GM11168 (cell line): Measurements from ENCODE around the gene LGALS7.

Experiments used
- in situ Hi-C: fragments of 300-500 bp; cut with MboI; formaldehyde crosslinking; loops from one replicate; pipeline ENCODE4 v1.12.0; 2022; ENCODE audit warnings: low sequenced_read_pairs; ENCODE audit not compliant: unreplicated experiment

The LGALS7 gene

DNA sequence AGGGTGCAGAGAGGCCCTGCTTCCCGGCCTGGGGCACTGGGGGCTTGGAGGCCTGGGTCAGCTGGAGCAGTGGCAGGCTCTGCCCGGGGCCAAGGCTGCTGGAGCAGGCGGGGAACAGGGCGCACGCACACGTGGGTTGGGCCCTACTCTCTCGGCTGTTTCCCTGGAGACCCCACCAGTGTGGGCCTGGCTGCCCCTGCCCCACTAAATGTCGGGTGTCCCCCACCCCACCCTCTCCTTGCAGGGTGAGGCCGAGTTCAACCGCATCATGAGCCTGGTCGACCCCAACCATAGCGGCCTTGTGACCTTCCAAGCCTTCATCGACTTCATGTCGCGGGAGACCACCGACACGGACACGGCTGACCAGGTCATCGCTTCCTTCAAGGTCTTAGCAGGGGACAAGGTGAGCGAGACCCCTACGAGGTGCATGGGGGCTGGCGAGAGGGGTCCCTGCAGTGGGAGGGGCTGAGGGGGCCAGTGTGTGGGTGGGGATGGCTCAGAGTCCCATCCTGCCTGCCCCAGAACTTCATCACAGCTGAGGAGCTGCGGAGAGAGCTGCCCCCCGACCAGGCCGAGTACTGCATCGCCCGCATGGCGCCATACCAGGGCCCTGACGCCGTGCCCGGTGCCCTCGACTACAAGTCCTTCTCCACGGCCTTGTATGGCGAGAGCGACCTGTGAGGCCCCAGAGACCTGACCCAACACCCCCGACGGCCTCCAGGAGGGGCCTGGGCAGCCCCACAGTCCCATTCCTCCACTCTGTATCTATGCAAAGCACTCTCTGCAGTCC lies 44.4 kb downstream of the LGALS7 start:
- in situ Hi-C loops = no loop called here

DNA sequence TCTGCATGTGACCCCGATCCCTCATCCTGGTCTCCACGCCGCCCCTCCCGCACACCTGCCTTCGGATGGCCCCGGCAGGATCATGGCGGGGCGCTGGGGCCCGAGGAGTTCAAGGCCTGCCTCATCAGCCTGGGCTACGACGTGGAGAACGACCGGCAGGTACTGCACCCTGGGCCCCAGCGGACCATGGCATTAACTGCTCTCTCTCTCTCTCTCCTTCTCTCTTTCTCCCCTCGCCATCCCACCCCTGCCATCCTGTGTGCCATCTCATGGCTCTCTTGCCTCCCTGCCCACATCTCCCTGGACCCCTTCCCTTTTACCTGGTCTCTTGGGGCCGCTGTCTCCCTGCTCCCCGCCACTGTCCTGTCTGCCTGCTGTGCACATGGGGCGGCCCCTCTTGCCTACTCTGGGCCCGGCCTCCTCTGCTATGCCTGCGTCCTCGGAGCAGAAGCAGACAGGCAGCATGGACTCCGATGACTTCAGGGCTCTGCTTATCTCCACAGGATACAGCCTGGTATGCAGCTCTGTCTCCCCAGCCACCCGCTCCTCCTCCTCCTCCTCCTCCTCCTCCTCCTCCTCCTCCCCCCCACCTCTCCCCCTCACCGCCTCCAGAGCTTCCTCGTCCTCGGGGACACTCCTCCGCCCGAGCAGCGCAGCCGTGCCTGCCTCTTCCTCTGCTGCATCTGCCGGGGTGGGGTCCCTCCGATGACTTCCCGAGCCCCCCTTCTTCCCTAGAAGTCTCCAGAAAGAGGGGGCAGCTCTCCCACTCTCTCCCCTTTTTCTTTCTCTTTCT lies 45.3 kb downstream of the LGALS7 start:
- in situ Hi-C loops = no loop called here

DNA sequence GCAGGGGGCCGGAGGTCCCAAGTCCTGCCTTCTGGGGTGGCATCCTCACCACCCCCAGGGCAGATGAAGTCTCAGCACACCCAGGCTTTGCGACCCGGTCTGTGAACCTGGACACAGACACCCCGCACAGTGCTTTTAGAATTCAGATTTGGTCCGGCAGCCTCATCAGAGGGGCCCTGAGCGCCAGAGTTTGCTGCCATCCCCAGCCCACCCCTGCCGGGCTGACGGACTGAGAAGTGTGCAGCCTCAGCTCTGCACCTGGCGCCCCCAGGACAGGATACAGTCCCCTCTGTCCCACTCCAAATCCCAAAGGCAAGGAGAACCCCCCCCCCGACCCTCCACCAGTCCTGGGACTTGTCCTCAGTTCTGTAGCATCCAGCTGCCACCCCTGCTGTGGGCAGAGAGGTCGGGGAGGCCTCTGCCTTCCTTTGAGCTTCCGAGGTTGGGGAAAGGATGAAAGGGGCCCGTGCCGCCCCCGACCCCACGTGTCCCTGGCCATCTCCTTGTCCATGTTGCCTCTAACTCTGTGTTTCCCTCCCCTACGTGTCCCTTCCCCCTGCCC lies 45.9 kb downstream of the LGALS7 start:
- in situ Hi-C loops = no loop called here

DNA sequence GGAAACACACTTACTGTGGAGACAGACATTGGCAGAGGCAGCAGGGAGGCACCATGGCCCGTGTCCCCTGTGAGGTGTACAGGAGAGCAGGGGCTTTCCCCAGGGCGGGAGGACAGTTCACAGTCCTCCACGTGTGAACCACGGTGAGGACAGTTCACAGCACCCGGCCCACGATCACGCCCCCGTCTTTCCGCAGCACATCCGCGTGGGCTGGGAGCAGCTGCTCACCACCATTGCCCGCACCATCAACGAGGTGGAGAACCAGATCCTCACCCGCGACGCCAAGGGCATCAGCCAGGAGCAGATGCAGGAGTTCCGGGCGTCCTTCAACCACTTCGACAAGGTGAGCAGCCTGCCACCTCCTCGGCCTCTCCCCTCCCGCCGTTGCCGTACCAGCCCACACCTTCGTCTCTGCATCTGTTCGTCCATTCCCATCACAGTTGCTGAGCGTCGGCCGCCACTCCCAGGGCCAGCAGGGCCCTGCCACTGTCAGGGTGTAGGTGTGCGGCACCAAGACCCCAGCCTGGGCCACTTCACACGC lies 46.5 kb downstream of the LGALS7 start:
- in situ Hi-C loops = no loop called here

DNA sequence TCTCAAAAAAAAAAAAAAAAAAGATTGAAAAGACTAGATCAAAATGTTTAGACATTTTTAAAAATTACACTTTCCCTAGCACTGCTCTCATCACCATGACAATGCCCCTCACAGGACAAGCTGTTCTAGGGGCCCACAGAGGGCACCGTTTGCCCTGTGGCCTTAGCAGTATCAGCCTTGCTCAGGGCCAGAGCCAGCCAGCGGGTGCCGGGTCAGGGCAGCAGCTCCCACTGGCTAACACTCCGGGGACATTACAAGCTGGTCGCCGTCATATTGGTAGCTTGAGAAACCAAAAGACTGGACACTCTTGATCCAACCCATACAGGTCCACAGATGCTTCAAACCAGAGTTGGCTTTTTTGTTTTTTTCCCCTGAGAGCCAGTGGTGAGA lies 47.0 kb downstream of the LGALS7 start:
- in situ Hi-C loops = no loop called here

DNA sequence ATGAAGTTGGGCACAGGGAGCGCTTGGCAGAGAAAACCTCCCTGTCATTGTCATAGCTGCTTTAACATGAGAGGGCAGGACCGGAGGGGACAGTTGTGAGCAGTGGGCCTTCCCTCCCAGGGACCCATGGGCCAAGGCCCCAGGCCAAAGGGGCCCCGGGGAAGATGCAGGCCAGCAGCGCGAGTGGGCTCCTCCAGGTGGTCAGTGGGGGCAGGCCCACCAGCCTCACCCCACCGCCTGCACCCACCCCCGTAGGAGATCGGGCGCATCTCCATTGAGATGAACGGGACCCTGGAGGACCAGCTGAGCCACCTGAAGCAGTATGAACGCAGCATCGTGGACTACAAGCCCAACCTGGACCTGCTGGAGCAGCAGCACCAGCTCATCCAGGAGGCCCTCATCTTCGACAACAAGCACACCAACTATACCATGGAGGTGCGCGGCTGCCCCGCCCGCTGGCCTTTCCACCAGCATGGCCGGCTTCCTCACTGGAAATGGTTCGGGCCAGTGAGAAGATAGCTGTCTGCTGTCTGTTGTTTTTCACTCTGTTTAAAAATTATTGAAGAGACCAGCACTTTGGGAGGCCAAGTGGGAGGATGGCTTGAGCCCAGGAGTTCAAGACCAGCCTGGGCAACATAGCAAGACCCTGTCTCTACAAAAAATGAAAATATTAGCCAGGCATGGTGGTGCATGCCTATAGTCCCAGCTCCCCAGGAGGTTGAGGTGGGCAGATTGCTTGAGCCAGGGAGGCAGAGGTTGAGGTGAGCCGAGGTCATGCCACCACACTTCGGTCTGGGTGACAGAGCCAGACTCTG lies 47.6 kb downstream of the LGALS7 start:
- in situ Hi-C loops = no loop called here

DNA sequence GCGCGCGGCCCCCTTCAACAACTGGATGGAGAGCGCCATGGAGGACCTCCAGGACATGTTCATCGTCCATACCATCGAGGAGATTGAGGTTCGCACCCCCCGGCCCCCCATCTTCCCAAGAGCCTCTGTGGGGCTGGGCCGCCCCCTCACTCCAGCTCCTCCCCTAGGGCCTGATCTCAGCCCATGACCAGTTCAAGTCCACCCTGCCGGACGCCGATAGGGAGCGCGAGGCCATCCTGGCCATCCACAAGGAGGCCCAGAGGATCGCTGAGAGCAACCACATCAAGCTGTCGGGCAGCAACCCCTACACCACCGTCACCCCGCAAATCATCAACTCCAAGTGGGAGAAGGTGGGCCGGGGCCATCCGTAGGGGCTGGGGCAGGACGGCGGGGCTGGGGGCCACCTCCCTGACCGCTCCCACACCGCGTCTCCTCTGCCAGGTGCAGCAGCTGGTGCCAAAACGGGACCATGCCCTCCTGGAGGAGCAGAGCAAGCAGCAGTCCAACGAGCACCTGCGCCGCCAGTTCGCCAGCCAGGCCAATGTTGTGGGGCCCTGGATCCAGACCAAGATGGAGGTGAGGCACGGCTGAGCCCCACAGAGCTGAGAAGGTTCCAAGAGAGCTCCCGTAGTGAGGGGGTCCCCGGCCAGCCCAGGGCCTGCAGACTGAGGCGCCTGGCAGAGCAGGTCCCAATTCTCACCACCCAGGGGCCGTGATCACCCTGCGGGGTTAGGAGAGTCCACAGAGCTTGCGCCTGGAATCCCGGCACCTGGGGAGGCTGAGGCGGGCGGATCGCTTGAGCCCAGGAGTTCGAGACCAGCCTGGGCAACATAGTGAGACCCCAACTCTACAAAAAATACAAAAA lies 49.1 kb downstream of the LGALS7 start:
- in situ Hi-C loops = no loop called here

DNA sequence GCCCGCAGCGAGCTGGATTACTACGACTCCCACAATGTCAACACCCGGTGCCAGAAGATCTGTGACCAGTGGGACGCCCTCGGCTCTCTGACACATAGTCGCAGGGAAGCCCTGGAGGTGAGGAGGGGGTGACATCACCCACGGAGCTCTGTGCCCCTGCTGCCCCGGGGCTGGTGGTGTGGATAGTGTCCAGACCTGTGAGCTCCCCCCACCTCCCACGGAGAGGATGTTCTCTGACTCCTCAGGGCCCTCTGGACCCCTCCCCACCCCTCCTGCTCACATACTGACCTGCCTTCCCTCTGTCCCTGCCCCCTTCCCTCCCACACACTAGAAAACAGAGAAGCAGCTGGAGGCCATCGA lies 49.7 kb downstream of the LGALS7 start:
- in situ Hi-C loops = no loop called here

DNA sequence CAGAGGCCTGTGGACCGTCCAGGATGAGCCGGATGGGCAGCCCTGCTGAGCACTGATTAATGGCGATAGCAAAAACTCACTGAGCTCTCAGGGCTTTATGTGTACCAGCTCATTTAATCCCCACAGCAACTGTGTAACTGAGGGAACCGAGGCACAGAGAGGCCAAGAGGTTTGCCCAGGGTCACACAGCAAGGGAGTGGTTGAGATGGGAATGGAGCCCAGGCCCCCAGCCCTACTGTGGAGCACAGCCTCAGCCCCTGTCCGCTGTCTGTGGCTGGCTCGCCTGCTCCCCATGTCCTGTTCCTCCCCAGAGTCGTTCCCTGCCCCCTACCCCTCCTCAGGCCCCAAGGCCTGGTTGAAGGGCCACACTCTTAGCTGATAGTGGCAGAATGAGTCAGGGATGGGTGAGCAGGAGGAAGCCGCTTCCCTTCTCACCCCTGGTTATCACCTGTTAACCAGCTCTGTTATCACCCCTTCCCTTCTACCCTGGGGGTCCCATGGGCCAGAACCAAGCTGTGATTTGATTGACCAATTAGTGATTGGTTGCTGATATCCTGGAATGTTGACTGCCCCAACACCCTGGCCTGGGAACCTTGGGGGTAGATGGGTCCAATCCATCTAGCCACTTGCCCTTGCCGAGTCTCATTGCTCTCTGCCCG lies 50.2 kb downstream of the LGALS7 start:
- in situ Hi-C loops = no loop called here

DNA sequence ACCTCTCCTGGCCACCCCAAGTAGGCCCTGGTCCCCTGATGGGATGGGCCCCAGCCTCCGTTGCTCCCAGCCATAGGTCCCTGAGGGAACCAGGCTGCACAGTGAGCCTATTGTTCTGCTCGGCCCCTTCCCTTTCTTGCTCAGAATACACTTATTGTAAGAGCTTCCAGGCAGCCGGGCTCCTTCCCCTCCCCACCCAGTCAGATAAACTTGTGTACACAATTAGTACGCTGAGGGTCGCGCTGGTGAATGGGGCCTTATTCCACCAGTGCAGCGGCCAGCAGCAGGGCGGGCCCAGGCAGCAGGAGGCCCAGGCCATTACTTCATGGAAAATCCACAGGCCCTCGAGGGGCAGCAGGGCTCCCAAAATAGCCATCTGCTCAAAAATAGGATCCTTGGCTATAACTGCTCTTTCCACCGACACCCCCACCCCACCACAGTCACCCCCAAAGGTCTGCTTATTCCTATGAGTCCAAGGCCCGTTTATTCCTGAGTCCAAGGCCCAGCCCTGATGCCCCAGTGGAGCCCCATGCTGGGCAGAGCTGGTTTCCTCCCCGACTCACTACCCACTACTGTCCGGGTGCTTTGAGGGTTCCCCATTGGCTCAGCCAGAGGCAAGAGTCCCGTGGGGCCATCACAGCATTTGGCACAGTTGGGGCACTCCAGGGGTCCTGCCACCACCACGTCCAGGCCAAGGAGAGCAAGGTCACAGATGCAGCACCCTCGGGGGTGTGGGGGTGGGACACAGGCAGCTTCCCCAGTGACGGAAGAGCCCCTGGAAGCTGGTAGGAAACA lies 51.1 kb downstream of the LGALS7 start:
- in situ Hi-C loops = no loop called here

DNA sequence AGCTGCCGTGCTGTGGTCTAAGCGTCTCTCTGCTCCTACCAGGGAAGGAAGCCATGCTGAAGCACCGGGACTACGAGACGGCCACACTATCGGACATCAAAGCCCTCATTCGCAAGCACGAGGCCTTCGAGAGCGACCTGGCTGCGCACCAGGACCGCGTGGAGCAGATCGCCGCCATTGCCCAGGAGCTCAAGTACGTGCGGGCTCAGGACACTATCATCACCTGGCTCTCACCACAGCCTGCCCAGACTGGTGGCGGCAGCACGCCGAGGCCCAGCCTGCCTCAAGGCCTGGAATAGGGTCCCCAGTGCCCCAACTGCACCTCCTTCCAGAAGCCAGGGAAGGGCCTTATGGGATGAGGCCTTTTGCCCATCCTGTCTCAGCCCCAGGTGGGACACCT lies 51.8 kb downstream of the LGALS7 start:
- in situ Hi-C loops = no loop called here
